ENCODE data around the gene GRWD1.

GRWD1 gene

GRCh38 chr19:48445606-48446481, at the start of gene GRWD1:
Gene GRWD1 (plus strand): TSS chr19:48445983. CDS start chr19:48446006, 23 bp downstream.
- peak; percentile 99 for DNase-seq (ENCODE audit: low read depth)

GRCh38 chr19:48396016-48396823, 49.6 kb upstream of the GRWD1 start:
- DNase-seq (ENCODE audit: low read depth), result no peak

- no peak for DNase-seq (ENCODE audit: low read depth)
Observed at GRCh38 chr19:48396824-48397176, 49.0 kb upstream of the GRWD1 start.

- DNase-seq (ENCODE audit: low read depth), result peak; percentile 41
Observed at GRCh38 chr19:48397263-48398101, 48.3 kb upstream of the GRWD1 start.

- DNase-seq (ENCODE audit: low read depth), result peak; percentile 42
Observed at GRCh38 chr19:48398102-48398374, 47.7 kb upstream of the GRWD1 start.

GRCh38 chr19:48398375-48399235, 47.2 kb upstream of the GRWD1 start:
- peak; percentile 89 for DNase-seq (ENCODE audit: low read depth)

- DNase-seq (ENCODE audit: low read depth), result peak; percentile 92
Observed at GRCh38 chr19:48400018-48400742, 45.6 kb upstream of the GRWD1 start.

- no peak for DNase-seq (ENCODE audit: low read depth)
Observed at GRCh38 chr19:48401287-48401686, 44.5 kb upstream of the GRWD1 start.

GRCh38 chr19:48403606-48404005, 42.2 kb upstream of the GRWD1 start:
- peak; percentile 76 for DNase-seq (ENCODE audit: low read depth)

- no peak for DNase-seq (ENCODE audit: low read depth)
Observed at GRCh38 chr19:48405010-48405659, 40.6 kb upstream of the GRWD1 start.

- DNase-seq (ENCODE audit: low read depth), result peak; percentile 47
Observed at GRCh38 chr19:48405850-48406249, 39.9 kb upstream of the GRWD1 start.

GRCh38 chr19:48413879-48414587, 31.8 kb upstream of the GRWD1 start:
- peak; percentile 57 for DNase-seq (ENCODE audit: low read depth)

- peak; percentile 82 for DNase-seq (ENCODE audit: low read depth)
Observed at GRCh38 chr19:48415395-48415794, 30.4 kb upstream of the GRWD1 start.

- DNase-seq (ENCODE audit: low read depth), result no peak
Observed at GRCh38 chr19:48415806-48416221, 30.0 kb upstream of the GRWD1 start.

GRCh38 chr19:48417421-48417820, 28.4 kb upstream of the GRWD1 start:
- no peak for DNase-seq (ENCODE audit: low read depth)

GRCh38 chr19:48418317-48419064, 27.3 kb upstream of the GRWD1 start:
- DNase-seq (ENCODE audit: low read depth), result peak; percentile 65

GRCh38 chr19:48419158-48419920, 26.4 kb upstream of the GRWD1 start:
- DNase-seq (ENCODE audit: low read depth), result peak; percentile 56

- no peak for DNase-seq (ENCODE audit: low read depth)
Observed at GRCh38 chr19:48421548-48421947, 24.2 kb upstream of the GRWD1 start.

All from ELR (cell line).